Measurements from ENCODE around the gene LMNA.

LMNA gene

GRCh38 chr1:156128308-156128653 lies 13.8 kb downstream of the LMNA start:
- no peak for DNase-seq (ENCODE audit: low read depth)
- TF ChIP-seq CTCF (conservative IDR thresholded peaks at IDR 0.05; ENCODE audit: low read length) = no peak
- peak overlapping the region; percentile 57 for H3K4me3 ChIP-seq (ENCODE audit: low read length)

- H3K4me3 ChIP-seq (ENCODE audit: low read length) = peak overlapping the region; percentile 57
- TF ChIP-seq CTCF (conservative IDR thresholded peaks at IDR 0.05; ENCODE audit: low read length) = no peak
- DNase-seq (ENCODE audit: low read depth) = peak; percentile 93
Observed at GRCh38 chr1:156128654-156129597, 14.4 kb downstream of the LMNA start.

- peak; percentile 95 for TF ChIP-seq CTCF (conservative IDR thresholded peaks at IDR 0.05; ENCODE audit: low read length)
- H3K4me3 ChIP-seq (ENCODE audit: low read length) = peak overlapping the region; percentile 57
- DNase-seq (ENCODE audit: low read depth) = peak; percentile 98
Observed at GRCh38 chr1:156129687-156130577, 15.4 kb downstream of the LMNA start.

GRCh38 chr1:156130578-156130942 lies 16.0 kb downstream of the LMNA start:
- DNase-seq (ENCODE audit: low read depth) = no peak
- no peak for TF ChIP-seq CTCF (conservative IDR thresholded peaks at IDR 0.05; ENCODE audit: low read length)
- no peak overlapping the region for H3K4me3 ChIP-seq (ENCODE audit: low read length)

GRCh38 chr1:156134716-156135435 lies 20.4 kb downstream of the LMNA start:
- no peak for TF ChIP-seq CTCF (conservative IDR thresholded peaks at IDR 0.05; ENCODE audit: low read length)
- no peak overlapping the region for H3K4me3 ChIP-seq (ENCODE audit: low read length)
- DNase-seq (ENCODE audit: low read depth) = no peak

- no peak for DNase-seq (ENCODE audit: low read depth)
- H3K4me3 ChIP-seq (ENCODE audit: low read length) = no peak overlapping the region
- TF ChIP-seq CTCF (conservative IDR thresholded peaks at IDR 0.05; ENCODE audit: low read length) = no peak
Observed at GRCh38 chr1:156135930-156136871, 21.7 kb downstream of the LMNA start.
